Tibial nerve (tissue), 3 donors: ENCODE results near the gene PLEKHF1.

Source experiments
- POLR2A ChIP-seq, 2 donors: fragments of 450-650 bp; IDR thresholded peaks; one replicate each; pipeline ENCODE4 v1.6.1; 2017; ENCODE audit warnings: antibody characterized with exemption in 2 of 2, mild to moderate bottlenecking in 2 of 2, moderate library complexity in 2 of 2
- TF ChIP-seq, protein P1 (sequence below), 5 experiments: fragments of 200-600 bp in 3 of 5; fragments of 450-650 bp in 2 of 5; sonication (generic) in 3 of 5; IDR thresholded peaks; one replicate each; pipeline ENCODE4 v1.5.1; 2016 to 2019; ENCODE audit warnings: antibody characterized with exemption in 5 of 5, mild to moderate bottlenecking in 3 of 5, moderate library complexity in 2 of 5

GRCh38 chr19:29645491-29645867 lies 19.8 kb upstream of the PLEKHF1 start:
- TF ChIP-seq, protein P1, sequence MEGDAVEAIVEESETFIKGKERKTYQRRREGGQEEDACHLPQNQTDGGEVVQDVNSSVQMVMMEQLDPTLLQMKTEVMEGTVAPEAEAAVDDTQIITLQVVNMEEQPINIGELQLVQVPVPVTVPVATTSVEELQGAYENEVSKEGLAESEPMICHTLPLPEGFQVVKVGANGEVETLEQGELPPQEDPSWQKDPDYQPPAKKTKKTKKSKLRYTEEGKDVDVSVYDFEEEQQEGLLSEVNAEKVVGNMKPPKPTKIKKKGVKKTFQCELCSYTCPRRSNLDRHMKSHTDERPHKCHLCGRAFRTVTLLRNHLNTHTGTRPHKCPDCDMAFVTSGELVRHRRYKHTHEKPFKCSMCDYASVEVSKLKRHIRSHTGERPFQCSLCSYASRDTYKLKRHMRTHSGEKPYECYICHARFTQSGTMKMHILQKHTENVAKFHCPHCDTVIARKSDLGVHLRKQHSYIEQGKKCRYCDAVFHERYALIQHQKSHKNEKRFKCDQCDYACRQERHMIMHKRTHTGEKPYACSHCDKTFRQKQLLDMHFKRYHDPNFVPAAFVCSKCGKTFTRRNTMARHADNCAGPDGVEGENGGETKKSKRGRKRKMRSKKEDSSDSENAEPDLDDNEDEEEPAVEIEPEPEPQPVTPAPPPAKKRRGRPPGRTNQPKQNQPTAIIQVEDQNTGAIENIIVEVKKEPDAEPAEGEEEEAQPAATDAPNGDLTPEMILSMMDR (IDR thresholded peaks at IDR 0.05): no peak
- no peak for TF ChIP-seq POLR2A (IDR thresholded peaks at IDR 0.05)
